ENCODE measurements around the gene HNRNPA1. TPM values are rescaled to one million over a fixed set of nuclear protein-coding genes. Genes with fewer than 3 reads are reported as not detected.
"Not testable (repeated sequence)": the region's sequence is repeated elsewhere in the genome, so short reads cannot be mapped to it uniquely, and the experiment has no call there.

The HNRNPA1 gene
- total RNA-seq, 1 donor from 2014 or later: 2,469 TPM

- Mint-ChIP-seq H3K4me1 (ENCODE audit: unreplicated experiment) (peaks cover 35% of the 10 kb centered on the region), H3K27me3 (no peaks in the 10 kb centered on the region), H3K9me3 (no peaks in the 10 kb centered on the region), H3K4me3 (peak within 1 kb of the TSS; percentile 99), H3K36me3 (peaks cover 5% of the 10 kb centered on the region), H3K27ac (peak within 1 kb of the TSS; percentile 98)
- TF ChIP-seq, protein P1, sequence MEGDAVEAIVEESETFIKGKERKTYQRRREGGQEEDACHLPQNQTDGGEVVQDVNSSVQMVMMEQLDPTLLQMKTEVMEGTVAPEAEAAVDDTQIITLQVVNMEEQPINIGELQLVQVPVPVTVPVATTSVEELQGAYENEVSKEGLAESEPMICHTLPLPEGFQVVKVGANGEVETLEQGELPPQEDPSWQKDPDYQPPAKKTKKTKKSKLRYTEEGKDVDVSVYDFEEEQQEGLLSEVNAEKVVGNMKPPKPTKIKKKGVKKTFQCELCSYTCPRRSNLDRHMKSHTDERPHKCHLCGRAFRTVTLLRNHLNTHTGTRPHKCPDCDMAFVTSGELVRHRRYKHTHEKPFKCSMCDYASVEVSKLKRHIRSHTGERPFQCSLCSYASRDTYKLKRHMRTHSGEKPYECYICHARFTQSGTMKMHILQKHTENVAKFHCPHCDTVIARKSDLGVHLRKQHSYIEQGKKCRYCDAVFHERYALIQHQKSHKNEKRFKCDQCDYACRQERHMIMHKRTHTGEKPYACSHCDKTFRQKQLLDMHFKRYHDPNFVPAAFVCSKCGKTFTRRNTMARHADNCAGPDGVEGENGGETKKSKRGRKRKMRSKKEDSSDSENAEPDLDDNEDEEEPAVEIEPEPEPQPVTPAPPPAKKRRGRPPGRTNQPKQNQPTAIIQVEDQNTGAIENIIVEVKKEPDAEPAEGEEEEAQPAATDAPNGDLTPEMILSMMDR (conservative IDR thresholded peaks at IDR 0.05): peak; percentile 79
- DNase-seq (ENCODE audit: extremely low spot score, unreplicated experiment): peak; percentile 92
Measured at GRCh38 chr12:54324617-54325441, 44.3 kb downstream of the HNRNPA1 start, which contains the start of gene COPZ1. TSS of gene COPZ1 (plus strand) at chr12:54325131. CDS start at chr12:54325164, 33 bp downstream.

DNA sequence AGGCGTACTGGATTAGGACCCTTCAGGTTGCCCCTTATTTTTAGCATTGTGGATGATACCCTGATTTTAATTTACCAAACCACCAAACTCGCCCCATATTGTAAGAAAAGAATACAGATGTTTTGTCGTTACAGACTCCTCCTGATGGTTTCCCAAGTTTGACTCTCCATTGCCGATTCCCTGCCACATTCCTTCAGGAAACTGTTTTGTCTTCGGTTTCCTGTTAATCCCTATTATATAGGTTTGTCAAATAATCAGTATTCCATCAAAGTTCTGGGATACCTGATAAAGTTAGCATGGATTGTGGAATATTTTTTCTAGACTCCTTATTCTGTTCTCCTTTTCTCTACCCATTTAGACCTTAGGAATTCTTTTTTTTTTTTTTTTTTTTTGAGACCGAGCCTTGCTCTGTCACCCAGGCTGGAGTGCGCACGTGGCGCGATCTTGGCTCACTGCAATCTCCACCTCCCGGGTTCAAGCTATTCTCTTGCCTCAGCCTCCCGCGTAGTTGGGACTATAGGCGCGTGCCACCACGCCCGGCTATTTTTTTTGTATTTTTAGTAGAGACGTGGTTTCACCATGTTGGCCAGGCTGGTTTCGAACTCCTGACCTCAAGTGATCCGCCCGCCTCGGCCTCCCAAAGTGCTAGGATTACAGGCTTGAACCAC lies 45.0 kb downstream of the HNRNPA1 start:
- H3K9me3 Mint-ChIP-seq; H3K27me3 Mint-ChIP-seq; DNase-seq (ENCODE audit: extremely low spot score, unreplicated experiment); H3K36me3 Mint-ChIP-seq: not testable (repeated sequence)
- peaks cover 43% of the 10 kb centered on the region for H3K4me1 Mint-ChIP-seq (ENCODE audit: unreplicated experiment)
- H3K27ac Mint-ChIP-seq: peak overlapping the region; percentile 98
- H3K4me3 Mint-ChIP-seq: peak overlapping the region; percentile 99

- Mint-ChIP-seq H3K4me1 (ENCODE audit: unreplicated experiment) (peaks cover 57% of the 10 kb centered on the region), H3K4me3 (peak overlapping the region; percentile 73), H3K27ac (peak overlapping the region; percentile 45), H3K9me3 (no peaks in the 10 kb centered on the region), H3K36me3 (peaks cover 15% of the 10 kb centered on the region), H3K27me3 (no peaks in the 10 kb centered on the region)
- TF ChIP-seq, protein P1 (conservative IDR thresholded peaks at IDR 0.05): no peak
- no peak for DNase-seq (ENCODE audit: extremely low spot score, unreplicated experiment)
Measured at GRCh38 chr12:54328595-54329337, 48.2 kb downstream of the HNRNPA1 start.

GRCh38 chr12:54329759-54330158 lies 49.2 kb downstream of the HNRNPA1 start:
- DNase-seq (ENCODE audit: extremely low spot score, unreplicated experiment): no peak

GRCh38 chr12:54330442-54330841 lies 49.9 kb downstream of the HNRNPA1 start:
- peak overlapping the region; percentile 41 for H3K4me3 Mint-ChIP-seq
- peak overlapping the region; percentile 60 for H3K27ac Mint-ChIP-seq
- TF ChIP-seq, protein P1 (conservative IDR thresholded peaks at IDR 0.05): no peak
- DNase-seq (ENCODE audit: extremely low spot score, unreplicated experiment): no peak
- no peaks in the 10 kb centered on the region for H3K9me3 Mint-ChIP-seq
- peaks cover 46% of the 10 kb centered on the region for H3K4me1 Mint-ChIP-seq (ENCODE audit: unreplicated experiment)
- no peaks in the 10 kb centered on the region for H3K27me3 Mint-ChIP-seq
- peaks cover 11% of the 10 kb centered on the region for H3K36me3 Mint-ChIP-seq

More at GRCh38 chr12:54329759-54330158, 49.2 kb downstream of the HNRNPA1 start:
- TF ChIP-seq, protein P1 (conservative IDR thresholded peaks at IDR 0.05): no peak
- H3K27ac Mint-ChIP-seq: peak overlapping the region; percentile 62
- no peaks in the 10 kb centered on the region for H3K9me3 Mint-ChIP-seq
- H3K36me3 Mint-ChIP-seq: peaks cover 16% of the 10 kb centered on the region
- peak overlapping the region; percentile 41 for H3K4me3 Mint-ChIP-seq
- H3K4me1 Mint-ChIP-seq (ENCODE audit: unreplicated experiment): peaks cover 52% of the 10 kb centered on the region
- no peaks in the 10 kb centered on the region for H3K27me3 Mint-ChIP-seq
